Non-pigmented ciliary epithelial cell (primary cell): ENCODE measurements around the gene CCNL1.
"Not testable (repeated sequence)": the region's sequence is repeated elsewhere in the genome, so short reads cannot be mapped to it uniquely, and the experiment has no call there.

Source experiments
- DNase-seq: peaks from one replicate; pipeline ENCODE4 v3.0.0-alpha.2; 2010; ENCODE audit warnings: low read depth

The CCNL1 gene

DNA sequence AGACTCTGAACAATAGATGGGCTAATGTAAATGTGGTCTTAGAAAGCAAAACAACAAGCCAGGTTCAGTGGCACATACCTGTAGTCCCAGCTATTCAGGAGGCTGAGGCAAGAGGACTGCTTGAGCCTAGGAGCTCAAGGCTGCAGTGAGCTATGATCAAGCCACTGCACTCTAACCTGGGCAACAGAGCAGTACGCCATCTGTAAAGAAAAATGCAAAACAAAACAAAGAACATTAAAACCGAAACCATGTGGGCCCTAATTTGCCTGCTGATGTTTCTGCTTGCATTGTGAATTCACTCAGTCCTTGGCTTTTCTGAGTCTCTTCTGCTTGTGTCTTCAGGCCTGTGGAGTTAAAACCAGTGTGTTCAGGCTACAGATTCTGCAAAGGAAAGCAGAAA, 56.7 kb downstream of the CCNL1 start:
- no peak for DNase-seq

DNA sequence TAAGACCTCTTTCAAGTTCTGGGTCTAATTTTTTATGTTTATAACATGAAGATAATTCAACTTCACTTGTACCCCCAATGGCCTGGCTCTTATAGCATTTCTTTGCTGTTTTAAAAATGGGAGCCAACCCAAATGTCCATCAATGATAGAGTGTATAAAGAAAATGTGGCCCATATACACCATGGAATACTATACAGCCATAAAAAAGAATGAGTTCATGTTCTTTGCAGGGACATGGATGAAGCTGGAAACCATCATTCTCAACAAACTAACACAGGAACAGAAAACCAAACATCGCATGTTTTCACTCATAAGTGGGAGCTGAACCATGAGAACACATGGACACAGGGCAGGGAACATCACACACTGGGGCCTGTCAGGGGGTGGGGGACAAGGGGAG, 57.4 kb downstream of the CCNL1 start:
- not testable (repeated sequence) for DNase-seq

DNA sequence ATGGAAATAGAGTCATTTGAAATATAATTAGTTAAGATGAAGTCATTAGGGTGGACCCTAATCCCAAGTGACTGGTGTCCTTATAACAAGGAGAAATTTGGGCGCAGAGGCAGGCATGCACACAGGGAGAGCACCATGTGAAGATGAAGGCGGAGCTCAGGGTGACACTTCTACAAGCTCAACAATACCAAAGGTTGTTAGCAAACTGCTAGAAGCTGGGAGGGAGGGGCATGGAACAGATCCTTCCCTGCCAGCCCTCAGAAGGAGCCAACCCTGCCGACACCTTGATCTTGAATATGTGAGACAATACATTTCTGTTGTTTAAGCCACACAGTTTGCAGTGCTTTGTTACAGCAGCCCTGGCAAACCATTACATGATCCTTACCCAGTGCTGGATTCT, 57.8 kb downstream of the CCNL1 start:
- no peak for DNase-seq

DNA sequence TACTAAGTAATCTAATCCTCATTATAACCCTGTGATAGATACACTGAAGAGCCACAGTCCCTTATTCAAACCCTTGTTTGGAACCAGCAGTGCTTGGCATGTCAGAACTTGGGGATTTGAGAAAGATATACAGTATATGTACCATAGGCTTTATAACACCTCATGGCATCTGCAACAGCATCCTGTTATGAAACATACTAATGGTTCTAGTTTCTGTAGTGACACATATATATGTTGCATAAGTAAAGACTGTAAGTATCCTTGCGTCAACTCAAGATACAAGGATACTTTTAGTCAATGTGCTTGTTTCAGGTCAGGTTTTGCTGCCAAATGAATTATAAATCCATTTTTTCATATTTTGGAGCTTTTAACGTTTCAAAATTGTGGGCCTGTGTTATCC, 58.5 kb downstream of the CCNL1 start:
- no peak for DNase-seq

DNA sequence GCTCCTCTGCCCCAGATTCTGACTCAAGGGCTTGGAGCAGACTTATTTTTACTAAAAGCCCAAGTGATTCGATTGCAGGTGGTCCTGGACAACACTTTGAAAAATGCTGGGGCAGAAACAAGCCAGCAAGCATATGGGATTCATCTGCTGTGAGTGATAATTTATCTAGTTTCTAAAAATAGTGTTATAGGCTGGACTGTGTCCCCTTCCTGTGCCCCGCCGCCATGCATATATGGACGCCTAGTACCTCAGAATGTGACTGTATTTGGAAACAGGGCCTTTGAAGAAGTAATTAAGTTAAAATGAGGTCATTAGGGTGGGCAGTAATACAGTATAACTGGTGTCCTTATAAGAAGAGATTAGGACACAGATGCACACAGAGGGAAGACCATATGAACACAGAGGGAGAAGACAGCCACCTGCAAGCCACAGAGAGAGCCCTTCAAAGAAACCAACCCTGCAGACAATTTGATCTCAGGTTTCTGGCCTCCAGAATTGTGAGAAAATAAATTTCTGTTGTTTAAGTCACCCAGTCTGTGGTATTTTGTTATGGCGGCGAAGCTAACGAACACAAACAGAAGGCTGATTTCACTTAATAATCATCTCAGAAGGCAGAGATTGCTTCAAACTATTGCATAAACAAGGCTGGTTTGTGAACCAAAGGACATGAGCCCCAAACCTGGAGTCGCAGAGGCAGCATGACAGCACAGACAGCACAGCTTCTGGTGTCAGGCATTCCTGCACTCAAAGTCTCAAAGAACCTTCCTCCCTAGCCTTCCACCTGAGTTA, 59.1 kb downstream of the CCNL1 start:
- DNase-seq, result no peak

DNA sequence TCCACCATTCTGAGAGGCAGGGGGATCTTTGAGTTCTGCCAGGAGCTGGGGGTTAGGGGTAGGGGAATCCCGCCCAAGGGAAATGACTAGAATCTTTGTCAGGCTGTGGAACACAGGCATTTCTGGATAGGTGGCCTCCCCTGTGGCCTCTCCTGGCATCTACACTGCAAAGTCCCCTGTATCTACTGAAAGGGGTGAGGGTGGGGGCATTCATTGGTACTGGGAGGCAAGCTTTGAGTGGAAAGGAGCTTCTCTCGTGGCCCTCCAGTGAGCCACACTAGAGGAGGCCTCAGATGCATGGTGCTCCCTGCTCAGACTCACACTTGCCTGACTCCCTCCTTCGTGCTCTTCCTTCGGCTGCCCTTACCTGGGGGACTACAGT, 59.9 kb downstream of the CCNL1 start:
- DNase-seq, result no peak

DNA sequence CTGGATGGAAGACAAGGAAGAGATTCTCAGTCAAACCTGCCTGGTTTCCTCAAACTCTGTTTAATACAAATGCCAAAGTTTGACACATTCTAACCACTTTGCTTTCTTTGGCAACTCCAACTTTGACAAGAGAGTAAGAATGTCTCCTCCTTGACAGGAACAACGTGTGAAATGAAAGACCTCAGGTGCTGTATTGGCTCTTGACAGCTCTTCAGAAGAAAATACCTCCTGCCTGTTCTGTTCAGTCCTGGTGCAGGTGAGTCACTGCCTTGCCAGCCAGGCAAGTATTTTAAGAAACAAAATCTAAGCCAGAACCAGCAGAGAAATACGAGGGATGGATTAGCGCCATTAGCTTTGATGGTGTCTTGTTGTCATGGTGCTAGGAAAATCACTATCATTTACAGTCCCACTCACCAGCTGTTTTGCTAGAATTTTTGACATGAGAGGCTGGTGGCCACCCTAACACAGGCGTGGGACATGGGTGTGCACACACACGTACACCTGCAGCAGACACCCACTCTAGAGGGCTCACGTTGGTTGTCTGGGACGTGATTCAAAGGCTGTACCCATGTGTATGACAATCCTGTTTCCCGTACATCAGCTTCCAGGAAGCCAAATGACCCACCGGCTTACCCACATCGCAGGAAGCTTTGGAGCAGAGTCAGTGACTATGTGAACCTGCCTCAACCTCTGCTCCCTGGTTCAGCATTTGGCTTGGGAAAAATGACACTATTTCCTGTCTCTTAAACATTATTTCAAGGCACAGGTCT, 60.4 kb downstream of the CCNL1 start:
- no peak for DNase-seq

DNA sequence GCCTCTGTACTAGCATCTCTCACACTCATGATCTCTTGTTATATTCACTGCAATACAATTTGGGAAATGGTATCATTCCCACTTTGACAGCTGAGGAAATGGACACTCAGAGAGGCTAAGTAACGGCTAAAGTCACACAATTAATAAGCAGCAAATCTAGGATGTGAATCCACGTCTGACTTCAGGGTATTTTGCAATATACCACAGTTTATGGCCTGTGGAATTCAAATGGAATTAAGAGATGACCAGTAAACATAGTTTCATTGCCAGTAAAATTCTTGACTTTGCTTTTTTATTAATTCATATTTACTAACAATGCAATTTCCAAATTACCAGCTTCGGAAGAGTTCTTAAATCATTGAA, 61.1 kb downstream of the CCNL1 start:
- DNase-seq, result no peak

DNA sequence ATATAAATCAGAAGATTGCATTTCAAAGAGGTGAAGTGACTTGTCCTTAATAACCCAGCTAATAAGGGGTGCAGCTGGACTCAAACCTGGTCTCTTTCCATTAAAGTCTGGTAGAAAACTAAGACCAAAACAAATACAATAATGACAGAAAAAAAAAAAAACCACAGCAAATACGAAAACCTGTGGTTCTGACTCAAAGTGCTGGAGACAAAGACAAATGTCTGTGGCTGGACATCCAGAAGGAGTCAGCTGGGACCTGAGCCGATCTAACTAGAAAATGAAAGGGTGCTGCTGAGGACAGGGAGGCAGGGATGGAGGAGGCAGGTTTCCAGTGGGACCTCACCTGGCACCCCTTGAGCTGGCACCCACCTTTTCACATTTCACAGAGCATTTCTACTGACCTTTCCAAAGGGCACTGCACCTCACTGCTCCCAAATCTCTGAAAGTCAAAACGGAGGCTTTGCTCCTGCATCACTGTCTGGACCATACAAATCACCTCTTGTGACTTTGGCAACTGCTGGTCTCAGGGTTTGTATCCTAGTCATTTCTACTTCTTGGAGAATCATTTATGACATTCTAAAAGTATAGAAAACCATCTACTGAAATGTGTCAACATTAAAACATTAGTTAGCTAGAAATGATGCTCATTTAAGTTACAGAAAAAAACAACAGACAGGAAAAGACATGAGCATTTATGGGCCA, 61.7 kb downstream of the CCNL1 start:
- no peak for DNase-seq
